Measurements from ENCODE around the gene DHRS9. TPM values are rescaled to one million over a fixed set of nuclear protein-coding genes. Genes with fewer than 3 reads are reported as not detected.
A peak's percentile ranks its signal among the peaks of the same experiment; 100 is the strongest.

DHRS9 gene
- total and polyA plus RNA-seq, 9 of the 15 experiments (the other 6 are each of a cell fraction or from before 2014, with no cell fraction given), result 0.27 to 1.7 (median 0.69) TPM

DNA sequence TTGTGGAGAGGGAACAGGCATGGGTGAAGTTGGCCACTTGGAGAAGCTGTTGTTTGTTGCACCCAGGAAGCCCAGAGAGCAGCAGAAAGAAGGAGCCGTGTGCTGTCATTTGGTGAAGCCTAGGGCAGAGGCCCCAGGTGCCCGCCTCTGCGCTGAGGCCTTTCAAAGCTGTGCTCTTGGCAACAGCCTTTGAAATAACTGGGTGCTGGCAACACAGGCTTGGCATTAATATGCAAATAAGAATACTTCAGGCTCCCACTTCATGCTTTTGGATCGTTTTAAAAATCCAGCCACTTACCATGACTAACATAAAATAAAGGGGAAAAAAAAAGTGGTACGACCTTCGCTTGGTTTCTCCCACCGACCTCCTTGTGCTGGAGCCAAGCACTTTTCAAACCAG lies 41.1 kb downstream of the DHRS9 start:
- no peaks in the 10 kb centered on the region for H4K20me1 ChIP-seq (replicated peaks; ENCODE audit: control insufficient read depth, insufficient read depth, low read length)
- no peak overlapping the region for H3K27ac ChIP-seq (ENCODE audit: extremely low read depth, low read depth, low read length)
- intact Hi-C loops (cut with micrococcal nuclease) (loop anchor here (1.0 to 10.0 kb wide), 3 partner anchors 31 to 414 kb away; no protein-coding TSS in a partner anchor), in situ Hi-C loops (cut with MboI) (loop anchor here (5.0 kb wide), 1 partner anchor 112 kb away; no protein-coding TSS in a partner anchor)
- no peak overlapping the region for H2AFZ ChIP-seq (ENCODE audit: low read depth, low read length)
- DNase-seq (ENCODE audit: extremely low read depth in 1 of 4, low spot score in 3 of 4) (no peak), ATAC-seq (no peak), FAIRE-seq (no peak)
- WGBS (ENCODE audit: insufficient coverage, low coverage, missing lambda C conversion rate), result 62% methylated on average over 7 of the region's 7 CpGs
- no peak for TF ChIP-seq POLR3G (IDR thresholded peaks at IDR 0.05; ENCODE audit: extremely low read depth, insufficient read length, insufficient replicate concordance)
- peak; percentile 47 for TF ChIP-seq PRDM10 (IDR thresholded peaks at IDR 0.05; ENCODE audit: partially characterized antibody)
- POLR2A ChIA-PET, result interaction anchor here (0.7 to 1.7 kb wide), 5 partner anchors 14 to 230 kb away, joined by 3 to 6 read pairs (median 4); no protein-coding TSS in a partner anchor
- CTCF ChIA-PET (ENCODE audit: low intra/inter-chr PET ratio), result interaction anchor here (1.8 to 3.7 kb wide), 4 partner anchors 32 to 818 kb away, joined by 9 to 20 read pairs (median 14); no protein-coding TSS in a partner anchor
- H3K36me3 ChIP-seq (ENCODE audit: control insufficient read depth, insufficient read depth, low read length), result no peaks in the 10 kb centered on the region
- H3K4me3 ChIP-seq, result no peak overlapping the region
- no peak overlapping the region for H3K9ac ChIP-seq (ENCODE audit: insufficient read depth in 1 of 2, low read depth in 2 of 2, low read length in 2 of 2)
- no peaks in the 10 kb centered on the region for H3K9me1 ChIP-seq (ENCODE audit: control insufficient read depth, insufficient read depth, low read length)
- H3K9me3 ChIP-seq (replicated peaks; ENCODE audit: control insufficient read depth, insufficient read depth, low read depth, low read length), result no peaks in the 10 kb centered on the region
- H3K27me3 ChIP-seq (ENCODE audit: control insufficient read depth in 2 of 2, insufficient read depth in 2 of 2, low read length in 2 of 2), result no peaks in the 10 kb centered on the region
- no TSS peak for BruUV-seq (replicated peaks)
- H3K4me1 ChIP-seq (replicated peaks in 1 of 2; ENCODE audit: control insufficient read depth in 2 of 2, insufficient read depth in 2 of 2, low read length in 2 of 2), result peaks cover 0 to 17% of the 10 kb centered on the region in 2 experiments; a peak in 4 of 5 replicates
- H3K4me2 ChIP-seq (ENCODE audit: insufficient read depth, low read length), result no peak overlapping the region
- H3K79me2 ChIP-seq (ENCODE audit: control insufficient read depth, insufficient read depth, low read length), result no peaks in the 10 kb centered on the region
